Fibroblast of lung (primary cell): ENCODE results near the gene POC5. TPM values are rescaled to one million over a fixed set of nuclear protein-coding genes. Genes with fewer than 3 reads are reported as not detected.

Source experiments
- DNase-seq, 2 donors: peaks; one replicate each; pipeline versions ENCODE4 v3.0.0 to v3.0.0-alpha.2; 2010; ENCODE audit warnings: low read depth in 2 of 2
- H2AFZ ChIP-seq: 2 replicates; pipeline ENCODE4 v1.5.1; 2012; ENCODE audit warnings: low read length, control low read depth, inconsistent platforms
- H3K27ac ChIP-seq: 2 replicates; pipeline ENCODE4 v1.5.1; 2011; ENCODE audit warnings: low read length, control low read depth; ENCODE audit not compliant: insufficient read depth
- H3K27me3 ChIP-seq: 2 replicates; pipeline ENCODE4 v1.5.1; 2011; ENCODE audit warnings: mild to moderate bottlenecking, low read length; ENCODE audit not compliant: control insufficient read depth, insufficient read depth
- H3K36me3 ChIP-seq: 2 replicates; pipeline ENCODE4 v1.5.1; 2011; ENCODE audit warnings: low read length; ENCODE audit not compliant: control insufficient read depth, insufficient read depth
- H3K4me1 ChIP-seq: 2 replicates; pipeline ENCODE4 v1.5.1; 2011; ENCODE audit warnings: low read length; ENCODE audit not compliant: control insufficient read depth, insufficient read depth; ENCODE audit errors: extremely low read depth
- H3K4me2 ChIP-seq: 2 replicates; pipeline ENCODE4 v1.5.1; 2011; ENCODE audit warnings: low read length, control low read depth; ENCODE audit not compliant: insufficient read depth; ENCODE audit errors: extremely low read depth
- H3K4me3 ChIP-seq, 4 experiments: fragments of 200-600 bp in 1 of 4; sonication (generic) in 1 of 4; replicated peaks in 1 of 4; 2 replicates each; pipeline ENCODE4 v1.5.1; 2011 to 2016; ENCODE audit warnings: low read length in 4 of 4, low read depth in 3 of 4, mild to moderate bottlenecking in 3 of 4, control low read depth in 2 of 4, inconsistent platforms in 1 of 4, mixed read lengths in 1 of 4; ENCODE audit not compliant: insufficient read depth in 1 of 4; ENCODE audit errors: control extremely low read depth in 1 of 4
- H3K79me2 ChIP-seq: 2 replicates; pipeline ENCODE4 v1.5.1; 2012; ENCODE audit warnings: mild to moderate bottlenecking, low read length, inconsistent platforms; ENCODE audit not compliant: control insufficient read depth, insufficient read depth
- H3K9ac ChIP-seq: 2 replicates; pipeline ENCODE4 v1.5.1; 2011; ENCODE audit warnings: mild to moderate bottlenecking, low read length, control low read depth; ENCODE audit not compliant: insufficient read depth
- H3K9me3 ChIP-seq: 2 replicates; pipeline ENCODE4 v1.5.1; 2012; ENCODE audit warnings: low read depth, low read length; ENCODE audit not compliant: control insufficient read depth, insufficient read depth
- H4K20me1 ChIP-seq: 2 replicates; pipeline ENCODE4 v1.5.1; 2011; ENCODE audit warnings: low read length; ENCODE audit not compliant: control insufficient read depth, insufficient read depth; ENCODE audit errors: extremely low read depth
- EZH2 ChIP-seq: IDR thresholded peaks from 2 replicates; pipeline ENCODE4 v1.5.1; 2012; ENCODE audit warnings: low read length, control low read depth, mild to moderate bottlenecking; ENCODE audit errors: missing control alignments
- polyA plus RNA-seq, 2 donors: library from polyadenylated mRNA; depleted of rRNA in 1 of 2; stranded (reverse) in 1 of 2; unstranded in 1 of 2; fragments of >200 nt; gene quantifications; 2 replicates each; pipeline ENCODE4 v1.2.1, GENCODE V29; 2011 to 2012; ENCODE audit warnings: missing spikeins in 1 of 2
- total RNA-seq: library from RNA; depleted of rRNA; stranded (reverse); fragments of >200 nt; gene quantifications from 2 replicates; pipeline ENCODE4 v1.2.1, GENCODE V29; 2014
- TF ChIP-seq, protein P1 (sequence below), 2 donors: IDR thresholded peaks in 1 of 2; conservative IDR thresholded peaks in 1 of 2; 1 replicate in 1 of 2; 2 replicates in 1 of 2; pipeline ENCODE4 v1.5.1; 2011 to 2012; ENCODE audit warnings: low read length in 2 of 2, control low read depth in 1 of 2, inconsistent platforms in 1 of 2, low read depth in 1 of 2, mild to moderate bottlenecking in 1 of 2

Gene POC5
- total and polyA plus RNA-seq, 2 donors (not counting 1 experiment from before 2014, with no cell fraction given) = 9.2 to 17.0 TPM

GRCh38 chr5:75630875-75631274, 86.4 kb downstream of the POC5 start:
- Histone ChIP-seq H3K36me3 (no peaks in the 10 kb centered on the region), H3K9me3 (no peaks in the 10 kb centered on the region), H3K9ac (no peak overlapping the region), H4K20me1 (no peaks in the 10 kb centered on the region), H3K27me3 (no peaks in the 10 kb centered on the region), H3K79me2 (no peaks in the 10 kb centered on the region), H3K4me2 (no peak overlapping the region), H2AFZ (no peak overlapping the region), H3K27ac (no peak overlapping the region), H3K4me1 (no peaks in the 10 kb centered on the region), H3K4me3 (no peak overlapping the region)
- no peak for DNase-seq
- TF ChIP-seq, protein P1, sequence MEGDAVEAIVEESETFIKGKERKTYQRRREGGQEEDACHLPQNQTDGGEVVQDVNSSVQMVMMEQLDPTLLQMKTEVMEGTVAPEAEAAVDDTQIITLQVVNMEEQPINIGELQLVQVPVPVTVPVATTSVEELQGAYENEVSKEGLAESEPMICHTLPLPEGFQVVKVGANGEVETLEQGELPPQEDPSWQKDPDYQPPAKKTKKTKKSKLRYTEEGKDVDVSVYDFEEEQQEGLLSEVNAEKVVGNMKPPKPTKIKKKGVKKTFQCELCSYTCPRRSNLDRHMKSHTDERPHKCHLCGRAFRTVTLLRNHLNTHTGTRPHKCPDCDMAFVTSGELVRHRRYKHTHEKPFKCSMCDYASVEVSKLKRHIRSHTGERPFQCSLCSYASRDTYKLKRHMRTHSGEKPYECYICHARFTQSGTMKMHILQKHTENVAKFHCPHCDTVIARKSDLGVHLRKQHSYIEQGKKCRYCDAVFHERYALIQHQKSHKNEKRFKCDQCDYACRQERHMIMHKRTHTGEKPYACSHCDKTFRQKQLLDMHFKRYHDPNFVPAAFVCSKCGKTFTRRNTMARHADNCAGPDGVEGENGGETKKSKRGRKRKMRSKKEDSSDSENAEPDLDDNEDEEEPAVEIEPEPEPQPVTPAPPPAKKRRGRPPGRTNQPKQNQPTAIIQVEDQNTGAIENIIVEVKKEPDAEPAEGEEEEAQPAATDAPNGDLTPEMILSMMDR (conservative IDR thresholded peaks at IDR 0.05 in 1 of 2, IDR thresholded peaks at IDR 0.05 in 1 of 2; ENCODE audit: low read depth in 1 of 2, low read length in 2 of 2) = no peak
- TF ChIP-seq EZH2 = no peak

- no peak for DNase-seq
- Histone ChIP-seq H3K79me2 (no peaks in the 10 kb centered on the region), H3K9me3 (no peaks in the 10 kb centered on the region), H2AFZ (no peak overlapping the region), H4K20me1 (no peaks in the 10 kb centered on the region), H3K9ac (no peak overlapping the region), H3K36me3 (no peaks in the 10 kb centered on the region), H3K27ac (no peak overlapping the region), H3K4me2 (no peak overlapping the region), H3K27me3 (no peaks in the 10 kb centered on the region), H3K4me1 (no peaks in the 10 kb centered on the region), H3K4me3 (no peak overlapping the region)
- TF ChIP-seq, protein P1 (conservative IDR thresholded peaks at IDR 0.05 in 1 of 2, IDR thresholded peaks at IDR 0.05 in 1 of 2; ENCODE audit: low read depth in 1 of 2, low read length in 2 of 2) = no peak
- TF ChIP-seq EZH2 = no peak
Observed at GRCh38 chr5:75627801-75628200, 89.4 kb downstream of the POC5 start.

DNA sequence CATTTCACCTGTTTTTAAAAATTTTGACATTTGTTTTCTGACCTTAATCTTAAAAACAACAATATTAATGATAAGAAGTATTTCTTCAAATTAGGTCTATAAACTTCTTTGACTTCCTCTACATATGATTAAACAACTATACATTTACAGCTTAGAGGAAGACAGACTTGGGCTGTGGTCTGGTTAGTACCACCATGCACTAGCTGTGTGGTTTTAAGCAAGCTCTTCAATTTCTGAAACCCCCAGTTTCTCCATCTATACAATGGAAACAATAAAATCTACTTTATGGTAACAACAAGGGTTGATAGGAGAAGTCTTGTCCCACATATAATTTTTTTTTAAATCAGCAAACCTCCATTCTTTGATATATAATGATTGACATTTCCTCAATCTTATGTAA, 90.3 kb downstream of the POC5 start:
- no peaks in the 10 kb centered on the region for H3K27me3 ChIP-seq
- no peak for DNase-seq
- H3K9me3 ChIP-seq = no peaks in the 10 kb centered on the region
- H3K4me1 ChIP-seq = no peaks in the 10 kb centered on the region
- H3K4me2 ChIP-seq = no peak overlapping the region
- no peaks in the 10 kb centered on the region for H4K20me1 ChIP-seq
- H3K27ac ChIP-seq = no peak overlapping the region
- H3K36me3 ChIP-seq = no peaks in the 10 kb centered on the region
- H3K9ac ChIP-seq = no peak overlapping the region
- no peak overlapping the region for H3K4me3 ChIP-seq
- no peak overlapping the region for H2AFZ ChIP-seq
- no peak for TF ChIP-seq EZH2
- TF ChIP-seq, protein P1 (conservative IDR thresholded peaks at IDR 0.05 in 1 of 2, IDR thresholded peaks at IDR 0.05 in 1 of 2; ENCODE audit: low read depth in 1 of 2, low read length in 2 of 2) = no peak
- no peaks in the 10 kb centered on the region for H3K79me2 ChIP-seq

Other genes starting within 250 kb of the POC5 start
- gene CERT1, start 205.8 kb downstream of the POC5 start, total RNA-seq = 36.0 and 36.5 TPM in 2 replicates
- 16.7 and 18.0 TPM in 2 replicates for gene CERT1, start 205.8 kb downstream of the POC5 start, polyA plus RNA-seq
- 33.4 and 44.9 TPM in 2 replicates for gene POLK, start 205.5 kb downstream of the POC5 start, total RNA-seq
- gene POLK, start 205.5 kb downstream of the POC5 start, polyA plus RNA-seq = 24.7 and 32.0 TPM in 2 replicates
- gene ANKDD1B, start 106.0 kb downstream of the POC5 start, total RNA-seq = 0.51 and 0.66 TPM in 2 replicates
- 0.03 and 0.07 TPM in 2 replicates for gene ANKDD1B, start 106.0 kb downstream of the POC5 start, polyA plus RNA-seq